HG02970 (cell line): ENCODE measurements around the gene ZKSCAN1.
A peak's percentile ranks its signal among the peaks of the same experiment; 100 is the strongest.
"Not testable (repeated sequence)": the region's sequence is repeated elsewhere in the genome, so short reads cannot be mapped to it uniquely, and the experiment has no call there.

ENCODE experiments used
- ATAC-seq: cut with Tn5 transposase; IDR thresholded peaks from one replicate; pipeline ENCODE4 v1.9.1; 2021; ENCODE audit warnings: mild to moderate bottlenecking, moderate library complexity, moderate number of reproducible peaks; ENCODE audit not compliant: unreplicated experiment, low FRiP score

Gene ZKSCAN1

DNA sequence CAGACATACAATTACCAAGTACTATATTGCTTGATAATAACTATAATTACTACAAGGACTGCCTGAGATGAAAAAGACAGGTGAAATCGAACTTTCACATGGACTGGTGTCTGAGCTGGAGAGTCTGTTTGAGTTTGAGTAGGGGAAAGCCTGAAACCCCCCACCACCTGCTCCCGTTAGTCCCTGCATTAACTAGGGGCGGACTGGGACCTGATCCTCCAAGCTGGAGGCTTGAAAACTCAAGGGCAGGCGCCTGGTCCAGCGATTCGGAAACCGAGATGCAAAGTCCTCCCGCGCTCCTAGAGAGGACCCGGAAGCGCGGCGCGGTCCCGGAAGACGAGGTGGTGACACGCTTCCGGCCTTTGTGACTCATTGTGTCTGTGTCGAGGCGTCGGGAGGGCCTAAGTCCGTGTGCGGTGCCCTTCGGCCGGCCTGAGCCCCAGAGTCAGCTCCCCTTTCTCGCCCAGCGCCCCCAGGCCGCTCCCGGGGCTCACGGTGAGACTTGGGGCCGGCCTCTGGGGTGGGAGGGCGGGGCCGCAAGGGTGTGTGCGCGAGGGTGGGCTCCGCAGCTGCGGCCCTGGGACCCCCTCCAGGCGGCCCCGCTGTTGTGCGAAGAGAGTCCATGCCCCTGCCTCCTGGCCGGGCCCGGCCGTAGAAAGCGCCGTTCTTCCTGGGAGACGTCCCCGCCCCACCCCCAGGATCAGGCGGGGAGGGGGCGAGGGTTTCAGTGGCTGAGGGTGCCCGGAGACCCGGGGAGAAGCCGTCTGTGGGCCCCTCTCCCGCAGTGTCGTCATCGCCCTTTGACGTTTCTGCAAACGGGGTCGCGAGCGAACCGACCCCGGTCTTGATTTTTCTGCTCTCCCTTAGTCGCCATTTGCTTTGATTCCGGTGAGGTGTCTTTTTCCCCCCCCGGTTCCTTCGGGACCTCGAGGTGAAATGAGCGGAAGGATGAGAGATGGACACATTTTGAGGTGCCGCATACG is at the start of gene ZKSCAN1:
Gene ZKSCAN1, plus strand, starts transcription at position 365 of the 983 bp plus-strand sequence. CDS start 7,911 bp downstream, outside the sequence.
- peak; percentile 80 for ATAC-seq

DNA sequence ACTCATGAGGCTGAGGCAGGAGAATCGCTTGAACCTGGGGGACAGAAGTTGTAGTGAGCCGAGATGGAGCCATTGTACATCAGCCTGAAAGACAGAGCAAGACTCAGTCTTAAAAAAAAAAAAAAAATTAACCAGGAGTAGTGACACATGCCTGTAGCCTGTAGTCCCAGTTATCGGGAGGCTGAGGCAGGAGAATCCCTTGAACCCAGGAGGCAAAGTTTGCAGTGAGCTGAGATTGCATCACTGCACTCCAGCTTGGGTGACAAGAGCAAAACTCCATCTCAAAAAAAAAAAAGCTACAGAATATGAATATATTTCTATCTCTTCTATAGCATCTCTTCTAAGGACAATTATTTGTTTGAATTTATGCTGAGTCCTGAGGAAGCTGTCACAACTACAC is 46.1 kb upstream of the ZKSCAN1 start:
- ATAC-seq, result no peak

DNA sequence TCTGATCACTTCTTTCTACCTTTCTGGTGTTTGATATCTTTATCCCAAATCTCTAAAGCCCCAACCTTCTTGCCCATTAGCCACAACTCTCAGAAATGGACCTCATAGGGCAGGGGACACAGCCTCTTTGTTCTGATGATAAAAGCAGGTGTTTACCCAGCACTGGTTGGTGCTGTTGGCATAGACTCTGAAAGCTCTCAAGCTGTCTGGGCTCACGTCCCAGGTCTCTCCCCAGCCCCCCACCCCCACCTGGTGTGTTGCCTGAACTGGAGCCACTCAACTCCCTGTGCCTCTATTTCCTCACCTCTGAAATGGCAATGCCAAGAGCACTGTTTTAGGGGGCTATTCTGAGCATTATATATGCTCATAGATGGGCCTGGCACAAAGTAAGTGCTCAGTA is 45.6 kb upstream of the ZKSCAN1 start:
- ATAC-seq, result not testable (repeated sequence)

DNA sequence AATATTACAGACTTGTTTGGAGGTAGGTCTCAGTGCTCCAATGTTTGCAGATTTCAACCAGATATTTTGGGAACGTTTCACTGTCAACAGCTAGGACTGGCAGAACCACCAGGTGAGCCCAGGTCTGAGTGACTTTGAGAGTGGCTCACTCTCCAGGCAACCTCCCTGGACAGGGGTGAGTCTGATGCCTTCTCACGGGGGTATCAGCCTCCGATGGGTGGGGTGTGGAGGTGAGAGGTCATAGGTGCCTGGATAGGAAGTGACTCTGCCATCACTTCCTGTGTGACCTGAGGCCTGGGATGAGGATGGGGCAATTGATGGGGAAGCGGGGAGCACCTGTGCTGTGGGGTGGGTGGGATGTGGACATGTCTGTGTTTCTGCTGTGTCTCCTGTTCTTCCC is 44.2 kb upstream of the ZKSCAN1 start:
- ATAC-seq, result no peak

DNA sequence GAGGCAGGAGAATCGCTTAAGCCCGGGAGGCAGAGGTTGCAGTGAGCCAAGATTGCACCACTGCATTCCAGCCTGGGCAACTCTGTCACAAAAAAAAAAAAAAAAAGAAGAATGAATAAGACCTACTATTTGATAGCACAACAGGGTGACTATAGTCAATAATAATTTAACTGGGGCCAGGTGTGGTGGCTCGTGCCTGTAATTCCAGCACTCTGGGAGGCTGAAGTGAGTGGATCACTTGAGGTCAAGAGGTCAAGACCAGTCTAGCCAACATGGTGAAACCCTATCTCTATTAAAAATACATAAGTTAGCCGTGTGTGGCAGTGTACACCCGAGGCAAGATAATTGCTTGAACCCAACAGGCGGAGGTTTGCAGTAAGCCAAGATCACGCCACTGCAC is 41.6 kb upstream of the ZKSCAN1 start:
- ATAC-seq, result not testable (repeated sequence)

DNA sequence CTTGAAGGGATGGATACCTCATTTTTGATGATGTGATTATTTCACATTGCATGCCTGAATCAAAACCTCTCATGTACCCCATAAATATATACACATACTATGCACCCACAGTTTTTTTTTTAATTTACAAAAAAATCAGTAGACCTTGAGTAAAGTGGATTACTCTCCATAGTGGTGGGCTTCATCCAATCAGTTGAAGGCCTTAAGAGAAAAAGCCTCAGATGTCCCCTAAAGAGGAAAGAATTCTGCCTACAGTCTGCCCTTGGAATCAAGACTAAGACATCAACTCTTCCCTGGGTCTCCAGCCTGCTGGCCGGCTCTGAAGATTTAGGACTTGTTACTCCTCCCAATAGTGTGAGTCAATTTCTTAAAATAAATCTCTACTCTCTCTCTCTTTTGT is 40.7 kb upstream of the ZKSCAN1 start:
- ATAC-seq, result no peak

DNA sequence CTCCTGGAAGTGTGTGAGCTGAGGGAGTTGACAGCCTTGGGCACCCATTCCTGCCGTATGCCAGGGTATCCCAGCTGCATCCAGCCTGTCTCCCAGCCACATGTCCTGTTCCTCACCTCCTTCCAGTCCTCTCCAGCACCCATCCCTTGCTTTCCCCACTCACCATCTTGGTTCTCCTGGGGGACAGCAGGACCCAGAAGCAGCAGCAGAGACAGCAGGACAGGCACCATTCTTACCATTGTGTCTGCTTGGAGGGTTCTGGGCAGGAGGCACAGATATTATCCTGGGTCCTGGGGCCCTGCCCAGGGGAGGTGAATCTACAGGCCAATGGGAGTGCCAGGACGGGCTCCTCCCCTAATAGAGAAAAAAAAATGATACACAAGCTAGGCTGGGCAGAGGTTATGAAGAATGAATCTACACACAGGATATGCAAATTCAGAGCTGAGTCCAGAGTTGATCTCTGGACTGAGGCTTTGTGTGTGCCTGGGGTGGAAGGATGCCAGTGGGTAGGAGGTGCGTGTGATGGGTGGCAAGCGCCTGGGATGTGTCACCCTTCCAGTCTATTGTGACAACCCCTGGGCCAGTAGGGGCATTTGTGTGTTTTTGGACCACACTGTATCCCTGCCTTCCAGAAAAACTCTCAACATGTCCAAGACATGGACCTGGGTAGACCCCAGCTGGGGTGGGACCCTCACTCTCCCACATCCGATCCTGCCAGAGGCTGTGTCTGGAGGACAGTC is 39.4 kb upstream of the ZKSCAN1 start, which contains the start of gene AZGP1:
Gene AZGP1, minus strand, starts transcription at position 250 of the 740 bp plus-strand sequence. Its CDS starts 11 bp downstream, at position 239.
- no peak for ATAC-seq

DNA sequence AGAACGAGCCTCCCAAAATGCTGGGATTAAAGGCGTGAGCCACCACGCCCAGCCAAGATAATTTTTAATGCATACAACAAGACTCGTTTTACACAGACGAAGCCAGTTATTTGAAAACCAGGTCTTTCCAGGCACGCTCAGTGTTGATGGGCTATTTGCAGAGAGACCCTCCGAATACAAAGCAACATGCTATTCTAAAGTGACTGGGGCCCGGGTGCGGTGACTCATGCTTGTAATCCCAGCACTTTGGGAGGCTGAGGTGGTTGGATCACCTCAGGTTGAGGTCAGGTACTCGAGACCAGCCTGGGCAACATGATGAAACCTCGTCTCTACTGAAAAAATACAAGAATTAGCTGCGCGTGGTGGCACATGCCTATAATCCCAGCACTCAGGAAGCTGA is 38.8 kb upstream of the ZKSCAN1 start:
- no peak for ATAC-seq

DNA sequence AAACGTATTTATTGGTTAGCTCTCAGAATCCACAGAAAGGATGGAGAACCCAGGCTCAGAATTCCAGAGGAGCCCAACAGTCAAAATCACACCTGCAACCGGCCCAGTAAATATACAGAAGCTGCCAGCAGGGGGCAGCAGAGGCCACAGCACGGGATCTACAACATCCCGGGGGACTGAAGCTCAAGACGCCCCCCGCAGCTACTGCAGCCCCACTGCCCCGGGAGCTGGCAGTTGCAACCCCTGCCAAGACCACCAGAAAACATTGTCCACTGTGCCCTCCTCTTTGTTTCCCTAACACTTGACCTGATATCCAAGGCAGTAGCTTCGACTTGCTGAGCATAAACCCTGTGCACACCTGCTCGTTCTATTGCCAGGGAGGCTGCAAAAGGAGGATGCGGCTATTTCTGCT is 35.6 kb upstream of the ZKSCAN1 start:
- not testable (repeated sequence) for ATAC-seq

DNA sequence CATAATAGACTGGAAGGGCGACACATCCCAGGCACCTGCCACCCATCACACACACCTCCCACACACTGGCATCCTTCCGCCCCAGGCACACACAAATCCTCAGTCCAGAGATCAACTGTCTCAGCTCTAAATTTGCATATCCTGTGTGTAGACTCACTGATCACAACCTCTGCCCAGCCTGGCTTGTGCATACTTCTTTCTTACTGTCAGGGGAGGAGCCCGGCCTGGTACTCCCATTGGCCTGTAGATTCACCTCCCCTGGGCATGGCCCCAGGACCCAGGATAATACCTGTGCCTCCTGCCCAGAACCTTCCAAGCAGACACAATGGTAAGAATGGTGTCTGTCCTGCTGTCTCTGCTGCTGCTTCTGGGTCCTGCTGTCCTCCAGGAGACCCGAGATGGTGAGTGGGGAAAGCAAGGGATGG is 34.9 kb upstream of the ZKSCAN1 start:
- ATAC-seq, result not testable (repeated sequence)

DNA sequence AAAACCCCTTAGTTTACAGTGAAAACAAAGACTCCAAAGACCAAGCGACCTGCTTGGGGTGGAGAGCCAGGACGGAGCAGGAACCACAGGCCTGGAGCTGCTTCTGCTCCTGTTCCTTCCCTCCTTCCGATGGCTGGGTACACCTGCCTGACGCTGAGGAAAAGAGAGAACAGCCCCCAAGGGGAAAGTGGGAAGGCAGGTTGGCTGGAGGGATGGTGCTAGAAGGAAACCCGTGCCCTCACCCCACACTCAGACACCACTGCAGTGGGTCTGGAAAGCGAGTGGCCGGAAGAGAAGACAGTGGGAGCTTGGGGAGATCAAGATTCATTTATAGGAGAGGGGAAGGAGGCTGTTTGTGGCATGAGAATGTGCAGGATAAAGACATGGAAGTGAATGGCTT is 34.3 kb upstream of the ZKSCAN1 start:
- ATAC-seq, result not testable (repeated sequence)

DNA sequence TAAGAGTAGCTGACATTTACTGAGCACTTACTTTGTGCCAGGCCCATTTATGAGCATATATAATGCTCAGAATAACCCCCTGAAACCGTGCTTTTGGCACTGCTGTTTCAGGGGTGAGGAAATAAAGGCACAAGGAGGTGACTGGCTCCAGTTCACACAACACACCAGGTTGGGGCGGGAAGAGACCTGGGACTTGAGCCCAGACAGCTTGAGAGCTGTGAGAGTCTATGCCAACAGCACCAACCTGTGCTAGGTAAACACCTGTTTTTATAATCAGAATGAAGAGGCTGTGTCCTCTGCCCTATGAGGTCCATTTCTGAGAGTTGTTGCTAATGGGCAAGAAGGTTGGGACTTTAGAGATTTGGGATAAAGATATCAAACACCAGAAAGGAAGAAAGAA is 30.8 kb upstream of the ZKSCAN1 start:
- ATAC-seq, result no peak

DNA sequence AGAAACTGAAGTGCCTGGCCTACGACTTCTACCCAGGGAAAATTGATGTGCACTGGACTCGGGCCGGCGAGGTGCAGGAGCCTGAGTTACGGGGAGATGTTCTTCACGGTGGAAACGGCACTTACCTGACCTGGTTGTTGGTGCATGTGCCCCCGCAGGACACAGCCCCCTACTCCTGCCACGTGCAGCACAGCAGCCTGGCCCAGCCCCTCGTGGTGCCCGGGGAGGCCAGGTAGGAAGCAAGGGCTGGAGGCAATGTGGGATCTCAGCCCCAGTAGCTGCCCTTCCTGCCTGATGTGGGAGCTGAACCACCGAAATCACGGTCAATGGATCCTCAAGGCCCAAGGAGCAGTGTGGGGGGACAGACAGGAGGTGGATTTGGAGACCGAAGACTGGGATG is 28.1 kb upstream of the ZKSCAN1 start:
- ATAC-seq, result not testable (repeated sequence)

DNA sequence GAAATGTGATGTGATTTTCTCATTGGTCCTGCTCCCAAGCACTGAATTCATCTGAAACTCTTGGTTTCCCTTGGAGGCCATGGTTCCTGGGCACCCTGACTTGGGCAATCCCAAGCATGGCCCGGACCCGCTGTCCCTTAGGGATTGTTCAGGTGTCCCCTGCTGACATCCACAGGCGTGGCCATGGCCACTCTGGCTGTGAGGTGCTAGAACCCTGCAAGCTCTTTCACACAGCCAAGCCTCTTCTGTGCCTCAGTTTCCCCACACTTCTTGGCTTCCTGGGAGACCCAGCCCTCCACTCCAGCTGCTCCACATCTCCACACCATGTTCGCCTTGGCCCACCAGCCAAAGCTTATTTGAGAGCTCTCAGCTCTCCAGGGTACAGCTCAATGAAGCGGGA is 27.6 kb upstream of the ZKSCAN1 start:
- no peak for ATAC-seq

DNA sequence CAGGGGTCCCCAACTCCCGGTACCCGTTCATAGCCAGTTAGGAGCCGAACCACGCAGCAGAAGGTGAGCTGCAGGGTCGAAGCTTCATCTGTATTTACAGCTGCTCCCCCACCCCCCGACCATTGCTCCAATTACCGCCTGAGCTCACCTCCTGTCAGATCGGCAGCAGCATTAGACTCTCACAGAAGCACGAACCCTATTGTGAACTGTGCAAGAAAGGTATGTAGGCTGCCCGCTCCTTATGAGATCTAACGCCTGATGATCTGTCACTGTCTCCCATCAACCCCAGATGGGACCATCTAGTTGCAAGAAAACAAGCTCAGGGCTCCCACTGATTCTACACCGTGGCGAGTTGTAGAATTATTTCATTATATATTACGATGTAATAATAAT is 24.9 kb upstream of the ZKSCAN1 start:
- ATAC-seq, result no peak

DNA sequence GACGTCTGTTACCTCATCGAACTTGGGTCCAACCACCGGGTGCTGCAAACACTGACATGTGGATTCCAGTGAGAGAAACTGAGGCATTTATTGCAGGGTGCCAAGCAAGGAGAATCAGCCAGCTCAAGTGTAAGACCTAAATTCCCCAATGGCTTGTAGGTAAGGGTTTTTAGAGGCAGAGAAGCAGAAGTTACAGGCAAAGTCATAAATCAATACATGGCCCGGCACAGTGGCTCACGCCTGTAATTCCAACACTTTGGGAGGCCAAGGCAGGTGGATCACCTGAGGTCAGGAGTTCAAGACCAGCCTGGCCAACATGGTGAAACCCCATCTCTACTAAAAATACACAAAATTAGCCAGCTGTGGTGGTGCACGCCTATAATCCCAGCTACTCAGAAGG is 23.9 kb upstream of the ZKSCAN1 start:
- ATAC-seq, result not testable (repeated sequence)

DNA sequence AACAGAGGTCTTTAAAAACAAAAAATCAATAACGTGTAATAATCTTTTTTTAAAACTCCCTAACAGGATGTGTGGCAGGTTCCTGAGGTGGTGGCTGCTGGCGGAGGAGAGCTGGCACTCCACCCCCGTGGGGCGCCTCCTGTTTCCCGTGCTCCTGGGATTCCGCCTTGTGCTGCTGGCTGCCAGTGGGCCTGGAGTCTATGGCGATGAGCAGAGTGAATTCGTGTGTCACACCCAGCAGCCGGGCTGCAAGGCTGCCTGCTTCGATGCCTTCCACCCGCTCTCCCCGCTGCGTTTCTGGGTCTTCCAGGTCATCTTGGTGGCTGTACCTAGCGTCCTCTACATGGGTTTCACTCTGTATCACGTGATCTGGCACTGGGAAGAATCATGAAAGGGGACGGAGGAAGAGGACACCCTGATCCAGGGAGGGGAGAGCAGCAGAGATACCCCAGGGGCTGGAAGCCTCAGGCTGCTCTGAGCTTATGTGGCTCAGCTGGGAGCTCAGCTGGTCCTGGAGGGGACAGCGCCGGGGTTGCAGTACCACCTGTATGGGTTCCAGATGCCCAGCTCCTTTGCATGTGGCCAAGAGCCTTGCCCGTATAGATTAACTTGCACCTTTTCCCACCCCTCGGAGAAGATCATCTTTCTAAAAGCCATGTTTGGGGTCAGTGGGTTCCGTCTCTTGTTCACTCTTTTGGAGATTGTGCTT is 22.9 kb upstream of the ZKSCAN1 start:
- no peak for ATAC-seq

DNA sequence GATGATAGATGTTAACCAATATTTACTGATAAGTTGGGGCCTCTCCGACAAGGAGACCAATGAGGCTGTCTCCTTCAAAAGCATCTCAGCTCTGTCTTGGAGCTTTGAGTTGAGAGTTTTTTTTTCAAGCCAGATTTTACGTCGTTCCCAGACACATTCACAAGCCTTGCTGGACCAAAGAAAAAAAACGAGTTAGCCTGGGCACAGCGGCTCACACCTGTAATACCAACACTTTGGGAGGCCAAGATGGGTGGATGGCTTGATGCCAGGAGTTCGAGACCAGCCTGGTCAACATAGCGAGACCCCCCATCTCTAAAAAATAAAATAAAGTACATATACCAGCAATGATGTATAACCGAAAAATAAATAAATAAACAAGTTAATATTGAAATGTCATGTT is 20.6 kb upstream of the ZKSCAN1 start:
- no peak for ATAC-seq

DNA sequence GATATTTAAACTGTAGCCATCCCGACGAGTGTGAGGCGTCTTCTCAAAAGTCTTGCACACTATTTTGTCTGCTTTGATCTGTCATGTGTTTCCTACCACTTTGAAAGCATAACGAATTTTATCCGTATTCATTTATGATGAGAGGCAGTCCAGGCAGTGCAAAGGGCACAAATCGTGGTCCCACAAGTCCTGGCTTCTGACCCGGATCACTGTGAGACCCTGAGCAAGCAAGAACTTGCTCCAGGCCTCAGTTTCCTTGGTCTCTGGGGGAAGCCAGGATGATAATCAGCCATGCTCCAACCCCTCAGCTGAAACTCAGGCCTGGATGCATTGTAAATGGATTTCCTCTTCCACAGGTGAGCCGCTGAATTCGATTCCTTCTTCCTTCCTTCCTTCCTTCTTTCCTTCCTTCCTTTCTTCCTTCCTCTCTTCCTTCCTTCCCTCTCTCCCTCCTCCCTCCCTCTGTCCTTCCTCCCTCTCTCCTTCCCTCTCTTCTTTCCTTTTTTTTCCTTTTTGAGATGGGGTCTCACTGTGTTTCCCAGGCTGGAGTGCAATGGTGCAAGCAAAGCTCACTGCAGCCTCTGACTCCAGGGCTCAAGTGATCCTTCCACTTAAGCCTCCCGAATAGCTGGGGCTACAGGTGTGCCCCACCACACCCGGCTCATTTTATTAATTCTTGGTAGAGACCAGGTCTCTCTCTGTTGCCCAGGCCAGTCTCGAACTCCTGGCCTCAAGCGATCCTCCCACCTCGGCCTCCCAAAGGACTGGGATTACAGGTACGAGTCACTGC is 18.4 kb upstream of the ZKSCAN1 start:
- no peak for ATAC-seq
